Measurements from ENCODE around the gene PDC. TPM values are rescaled to one million over a fixed set of nuclear protein-coding genes. Genes with fewer than 3 reads are reported as not detected.

Gene PDC
- total RNA-seq, 2 experiments from 2014 or later, result not detected

DNA sequence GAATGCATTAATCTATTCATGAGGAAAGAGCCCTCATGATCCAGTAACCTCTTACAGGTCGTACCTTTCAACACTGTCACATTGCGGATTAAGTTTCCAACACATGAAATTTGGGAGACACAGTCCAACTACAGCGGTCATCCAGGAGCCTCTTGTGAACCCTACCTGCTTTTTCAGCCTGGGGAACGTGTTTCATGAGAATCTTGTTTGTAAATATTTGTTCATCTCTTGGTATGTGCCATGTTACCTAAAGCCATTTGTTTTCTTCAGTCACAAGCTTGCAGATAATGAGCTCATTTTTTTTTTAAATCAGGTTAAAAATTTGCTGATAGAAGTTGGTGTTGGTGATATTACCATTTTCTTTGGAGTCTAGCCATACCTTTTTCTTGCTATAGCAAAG is 37.2 kb upstream of the PDC start:
- CTCF ChIA-PET, result no interaction called here
- H3K4me1 Mint-ChIP-seq (ENCODE audit: low read depth), result no peaks in the 10 kb centered on the region
- Histone ChIP-seq H3K4me1 (ENCODE audit: insufficient read depth, low read length) (no peaks in the 10 kb centered on the region), H3K27me3 (ENCODE audit: control insufficient read depth in 1 of 2, insufficient read depth in 2 of 2, low read length in 2 of 2) (no peaks in the 10 kb centered on the region), H3K9me3 (ENCODE audit: control insufficient read depth in 1 of 2, insufficient read depth in 1 of 2, low read length in 2 of 2) (no peaks in the 10 kb centered on the region), H3K4me3 (ENCODE audit: low read length) (no peak overlapping the region), H3K27ac (ENCODE audit: low read depth in 1 of 2, low read length in 2 of 2) (no peak overlapping the region), H3K36me3 (ENCODE audit: insufficient read depth, low read length) (no peaks in the 10 kb centered on the region)
- H3K4me3 Mint-ChIP-seq, result no peak overlapping the region
- DNase-seq, result no peak
- H3K9me3 Mint-ChIP-seq, result no peaks in the 10 kb centered on the region
- no peaks in the 10 kb centered on the region for H3K36me3 Mint-ChIP-seq (ENCODE audit: low read depth)
- TF ChIP-seq, protein P1, sequence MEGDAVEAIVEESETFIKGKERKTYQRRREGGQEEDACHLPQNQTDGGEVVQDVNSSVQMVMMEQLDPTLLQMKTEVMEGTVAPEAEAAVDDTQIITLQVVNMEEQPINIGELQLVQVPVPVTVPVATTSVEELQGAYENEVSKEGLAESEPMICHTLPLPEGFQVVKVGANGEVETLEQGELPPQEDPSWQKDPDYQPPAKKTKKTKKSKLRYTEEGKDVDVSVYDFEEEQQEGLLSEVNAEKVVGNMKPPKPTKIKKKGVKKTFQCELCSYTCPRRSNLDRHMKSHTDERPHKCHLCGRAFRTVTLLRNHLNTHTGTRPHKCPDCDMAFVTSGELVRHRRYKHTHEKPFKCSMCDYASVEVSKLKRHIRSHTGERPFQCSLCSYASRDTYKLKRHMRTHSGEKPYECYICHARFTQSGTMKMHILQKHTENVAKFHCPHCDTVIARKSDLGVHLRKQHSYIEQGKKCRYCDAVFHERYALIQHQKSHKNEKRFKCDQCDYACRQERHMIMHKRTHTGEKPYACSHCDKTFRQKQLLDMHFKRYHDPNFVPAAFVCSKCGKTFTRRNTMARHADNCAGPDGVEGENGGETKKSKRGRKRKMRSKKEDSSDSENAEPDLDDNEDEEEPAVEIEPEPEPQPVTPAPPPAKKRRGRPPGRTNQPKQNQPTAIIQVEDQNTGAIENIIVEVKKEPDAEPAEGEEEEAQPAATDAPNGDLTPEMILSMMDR (IDR thresholded peaks at IDR 0.05), result no peak
- H3K27ac Mint-ChIP-seq, result no peak overlapping the region
- H3K27me3 Mint-ChIP-seq, result no peaks in the 10 kb centered on the region
- intact Hi-C loops (cut with DNase I, micrococcal nuclease), result no loop called here
- no peak for ATAC-seq (ENCODE audit: poor library complexity)
- POLR2A ChIA-PET, result no interaction called here

DNA sequence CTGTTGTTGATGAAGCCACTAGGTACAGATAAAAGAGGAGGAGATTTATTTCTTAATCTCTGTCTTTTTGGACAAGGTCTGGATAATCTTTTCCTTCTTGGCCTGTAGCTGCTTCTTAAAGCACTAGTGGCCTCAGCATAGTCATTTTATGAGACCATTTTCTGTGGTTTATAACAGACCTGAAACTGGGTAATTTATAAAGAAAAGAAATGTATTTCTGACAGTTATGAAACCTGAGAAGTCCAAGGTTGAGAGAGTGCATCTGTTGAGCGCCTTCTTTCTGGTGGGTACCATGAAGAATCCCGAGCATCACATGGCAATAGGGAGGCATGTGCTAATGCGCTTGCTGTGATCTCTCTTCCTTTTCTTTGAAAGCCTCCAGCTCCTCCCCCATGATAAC is 36.7 kb upstream of the PDC start:
- Mint-ChIP-seq H3K4me3 (no peak overlapping the region), H3K9me3 (no peaks in the 10 kb centered on the region), H3K27ac (no peak overlapping the region), H3K27me3 (no peaks in the 10 kb centered on the region), H3K36me3 (ENCODE audit: low read depth) (no peaks in the 10 kb centered on the region), H3K4me1 (ENCODE audit: low read depth) (no peaks in the 10 kb centered on the region)
- ChIA-PET CTCF (no interaction called here), POLR2A (no interaction called here)
- no peaks in the 10 kb centered on the region for H3K27me3 ChIP-seq (ENCODE audit: control insufficient read depth in 1 of 2, insufficient read depth in 2 of 2, low read length in 2 of 2)
- no peaks in the 10 kb centered on the region for H3K36me3 ChIP-seq (ENCODE audit: insufficient read depth, low read length)
- DNase-seq, result no peak
- TF ChIP-seq, protein P1 (IDR thresholded peaks at IDR 0.05), result no peak
- H3K4me3 ChIP-seq (ENCODE audit: low read length), result no peak overlapping the region
- no peak for ATAC-seq (ENCODE audit: poor library complexity)
- no peaks in the 10 kb centered on the region for H3K9me3 ChIP-seq (ENCODE audit: control insufficient read depth in 1 of 2, insufficient read depth in 1 of 2, low read length in 2 of 2)
- H3K4me1 ChIP-seq (ENCODE audit: insufficient read depth, low read length), result no peaks in the 10 kb centered on the region
- intact Hi-C loops (cut with DNase I, micrococcal nuclease), result no loop called here
- no peak overlapping the region for H3K27ac ChIP-seq (ENCODE audit: low read depth in 1 of 2, low read length in 2 of 2)

DNA sequence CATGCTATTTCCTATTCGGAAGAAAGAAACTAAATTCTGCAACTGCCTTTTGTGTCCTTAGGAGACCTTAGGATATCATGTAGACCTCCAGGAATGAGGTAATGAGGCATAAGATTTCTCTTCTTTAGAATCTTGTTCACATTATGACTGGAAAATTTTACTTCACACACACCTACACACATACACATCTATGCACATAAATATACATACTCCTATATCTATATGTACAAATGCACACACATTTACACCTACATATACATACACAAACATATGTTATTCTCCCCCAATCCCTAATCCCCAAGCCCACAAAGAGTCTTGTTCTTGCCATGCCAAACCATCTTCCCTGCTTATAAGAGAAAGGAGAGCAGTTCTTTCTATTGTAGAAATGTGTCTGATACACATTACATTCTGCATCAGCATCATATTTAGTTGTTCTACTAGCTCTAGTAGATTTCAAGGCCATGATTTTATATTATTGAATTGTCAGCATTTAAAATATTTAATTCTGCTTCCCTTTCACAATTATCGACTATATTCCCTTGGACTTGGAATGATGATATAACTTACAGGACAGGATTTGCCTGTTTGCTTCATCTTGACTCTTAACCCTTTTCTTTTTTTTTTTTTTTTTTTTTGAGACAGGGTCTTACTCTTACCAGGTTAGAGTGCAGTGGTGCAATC is 35.4 kb upstream of the PDC start:
- no peak for ATAC-seq (ENCODE audit: poor library complexity)
- no peaks in the 10 kb centered on the region for H3K27me3 Mint-ChIP-seq

More for the DNA sequence above, 35.4 kb upstream of the PDC start:
- Mint-ChIP-seq H3K9me3 (no peaks in the 10 kb centered on the region), H3K36me3 (ENCODE audit: low read depth) (no peaks in the 10 kb centered on the region), H3K27ac (no peak overlapping the region), H3K4me3 (no peak overlapping the region), H3K4me1 (ENCODE audit: low read depth) (no peaks in the 10 kb centered on the region)
- H3K36me3 ChIP-seq (ENCODE audit: insufficient read depth, low read length), result no peaks in the 10 kb centered on the region
- H3K27me3 ChIP-seq (ENCODE audit: control insufficient read depth in 1 of 2, insufficient read depth in 2 of 2, low read length in 2 of 2), result no peaks in the 10 kb centered on the region
- TF ChIP-seq, protein P1 (IDR thresholded peaks at IDR 0.05), result no peak
- DNase-seq, result no peak
- H3K4me1 ChIP-seq (ENCODE audit: insufficient read depth, low read length), result no peaks in the 10 kb centered on the region
- ChIA-PET POLR2A (no interaction called here), CTCF (no interaction called here)
- no peaks in the 10 kb centered on the region for H3K9me3 ChIP-seq (ENCODE audit: control insufficient read depth in 1 of 2, insufficient read depth in 1 of 2, low read length in 2 of 2)
- no peak overlapping the region for H3K4me3 ChIP-seq (ENCODE audit: low read length)
- H3K27ac ChIP-seq (ENCODE audit: low read depth in 1 of 2, low read length in 2 of 2), result no peak overlapping the region
- intact Hi-C loops (cut with DNase I, micrococcal nuclease), result no loop called here
